ENCODE results near the gene MGLL. TPM values are rescaled to one million over a fixed set of nuclear protein-coding genes. Genes with fewer than 3 reads are reported as not detected.
A peak's percentile ranks its signal among the peaks of the same experiment; 100 is the strongest.

MGLL gene
- total RNA-seq, 1 donor from 2014 or later, result 61.0 TPM

DNA sequence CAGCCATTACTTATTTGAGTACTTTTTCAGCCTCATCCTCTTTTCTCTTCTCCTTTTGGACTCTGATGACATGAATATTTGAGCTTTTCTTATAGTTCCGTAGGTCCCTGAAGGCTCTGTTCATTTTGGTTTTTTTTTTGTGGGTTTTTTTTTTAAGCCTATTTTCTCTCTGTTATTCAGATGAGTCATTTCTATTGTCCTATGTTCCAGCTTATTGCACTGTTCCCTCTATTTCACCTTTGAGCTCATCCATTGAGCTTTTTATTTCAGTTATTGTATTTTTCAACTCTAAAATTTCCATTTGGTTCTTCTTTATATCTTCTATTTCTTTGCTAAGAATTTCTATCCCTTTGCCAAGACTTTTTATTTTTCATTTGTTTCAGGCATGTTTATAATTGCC is 7.2 kb upstream of the MGLL start:
- Mint-ChIP-seq H3K36me3 (ENCODE audit: low read depth) (peaks cover 16% of the 10 kb centered on the region), H3K4me3 (ENCODE audit: unreplicated experiment) (no peak overlapping the region), H3K9me3 (ENCODE audit: low read depth) (peaks cover 41% of the 10 kb centered on the region), H3K27ac (ENCODE audit: unreplicated experiment) (no peak overlapping the region), H3K27me3 (ENCODE audit: low read depth) (no peaks in the 10 kb centered on the region), H3K4me1 (ENCODE audit: low read depth) (peaks cover 3% of the 10 kb centered on the region)
- TF ChIP-seq, protein P1, sequence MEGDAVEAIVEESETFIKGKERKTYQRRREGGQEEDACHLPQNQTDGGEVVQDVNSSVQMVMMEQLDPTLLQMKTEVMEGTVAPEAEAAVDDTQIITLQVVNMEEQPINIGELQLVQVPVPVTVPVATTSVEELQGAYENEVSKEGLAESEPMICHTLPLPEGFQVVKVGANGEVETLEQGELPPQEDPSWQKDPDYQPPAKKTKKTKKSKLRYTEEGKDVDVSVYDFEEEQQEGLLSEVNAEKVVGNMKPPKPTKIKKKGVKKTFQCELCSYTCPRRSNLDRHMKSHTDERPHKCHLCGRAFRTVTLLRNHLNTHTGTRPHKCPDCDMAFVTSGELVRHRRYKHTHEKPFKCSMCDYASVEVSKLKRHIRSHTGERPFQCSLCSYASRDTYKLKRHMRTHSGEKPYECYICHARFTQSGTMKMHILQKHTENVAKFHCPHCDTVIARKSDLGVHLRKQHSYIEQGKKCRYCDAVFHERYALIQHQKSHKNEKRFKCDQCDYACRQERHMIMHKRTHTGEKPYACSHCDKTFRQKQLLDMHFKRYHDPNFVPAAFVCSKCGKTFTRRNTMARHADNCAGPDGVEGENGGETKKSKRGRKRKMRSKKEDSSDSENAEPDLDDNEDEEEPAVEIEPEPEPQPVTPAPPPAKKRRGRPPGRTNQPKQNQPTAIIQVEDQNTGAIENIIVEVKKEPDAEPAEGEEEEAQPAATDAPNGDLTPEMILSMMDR (IDR thresholded peaks at IDR 0.05), result no peak
- no peak for DNase-seq (ENCODE audit: low spot score)

DNA sequence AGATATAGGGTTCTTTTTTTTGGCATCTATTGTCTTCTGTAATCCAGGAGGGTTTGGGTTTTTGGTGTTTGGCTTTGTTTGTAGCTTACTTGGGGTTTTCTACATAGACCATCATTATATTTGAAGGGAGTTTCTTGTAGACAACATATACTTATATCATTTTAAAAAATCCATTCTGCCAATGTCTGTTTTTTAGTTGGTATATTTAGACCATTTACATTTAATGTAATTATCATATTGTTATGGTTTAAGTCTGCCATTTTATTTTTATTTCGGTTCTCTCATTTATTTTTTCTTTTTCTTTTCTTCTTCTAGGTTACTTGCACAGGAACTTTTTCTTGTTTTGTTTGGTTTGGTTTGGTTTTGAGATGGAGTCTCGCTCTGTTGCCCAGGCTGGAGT is 5.5 kb upstream of the MGLL start:
- H3K27me3 Mint-ChIP-seq (ENCODE audit: low read depth), result no peaks in the 10 kb centered on the region
- peaks cover 8% of the 10 kb centered on the region for H3K4me1 Mint-ChIP-seq (ENCODE audit: low read depth)
- peaks cover 15% of the 10 kb centered on the region for H3K36me3 Mint-ChIP-seq (ENCODE audit: low read depth)
- no peak overlapping the region for H3K27ac Mint-ChIP-seq (ENCODE audit: unreplicated experiment)
- no peak overlapping the region for H3K4me3 Mint-ChIP-seq (ENCODE audit: unreplicated experiment)
- TF ChIP-seq, protein P1 (IDR thresholded peaks at IDR 0.05), result no peak
- H3K9me3 Mint-ChIP-seq (ENCODE audit: low read depth), result peaks cover 36% of the 10 kb centered on the region
- DNase-seq (ENCODE audit: low spot score), result no peak

DNA sequence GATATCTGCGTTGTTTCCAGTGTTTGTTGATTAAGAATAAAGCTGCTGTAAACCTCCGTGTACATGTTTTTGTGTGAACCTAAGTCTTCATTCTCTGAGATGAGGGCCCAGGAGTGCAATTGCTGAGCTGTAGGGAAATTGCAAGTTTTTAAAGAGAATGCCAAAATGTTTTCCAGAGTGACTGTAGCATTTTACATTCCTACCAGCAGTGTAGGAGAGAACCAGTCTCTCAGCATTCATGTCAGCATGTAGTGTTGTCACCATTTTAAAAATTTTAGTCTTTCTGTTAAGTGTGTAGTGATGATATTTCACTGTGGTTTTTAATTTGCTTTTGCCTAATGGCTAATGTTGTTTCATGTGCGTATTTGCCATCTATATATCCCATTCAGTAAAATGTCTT is 3.4 kb upstream of the MGLL start:
- Mint-ChIP-seq H3K4me1 (ENCODE audit: low read depth) (peaks cover 26% of the 10 kb centered on the region), H3K36me3 (ENCODE audit: low read depth) (peaks cover 12% of the 10 kb centered on the region), H3K9me3 (ENCODE audit: low read depth) (peaks cover 32% of the 10 kb centered on the region), H3K27me3 (ENCODE audit: low read depth) (no peaks in the 10 kb centered on the region), H3K27ac (ENCODE audit: unreplicated experiment) (no peak overlapping the region), H3K4me3 (ENCODE audit: unreplicated experiment) (no peak overlapping the region)
- no peak for DNase-seq (ENCODE audit: low spot score)
- TF ChIP-seq, protein P1 (IDR thresholded peaks at IDR 0.05), result peak; percentile 66

DNA sequence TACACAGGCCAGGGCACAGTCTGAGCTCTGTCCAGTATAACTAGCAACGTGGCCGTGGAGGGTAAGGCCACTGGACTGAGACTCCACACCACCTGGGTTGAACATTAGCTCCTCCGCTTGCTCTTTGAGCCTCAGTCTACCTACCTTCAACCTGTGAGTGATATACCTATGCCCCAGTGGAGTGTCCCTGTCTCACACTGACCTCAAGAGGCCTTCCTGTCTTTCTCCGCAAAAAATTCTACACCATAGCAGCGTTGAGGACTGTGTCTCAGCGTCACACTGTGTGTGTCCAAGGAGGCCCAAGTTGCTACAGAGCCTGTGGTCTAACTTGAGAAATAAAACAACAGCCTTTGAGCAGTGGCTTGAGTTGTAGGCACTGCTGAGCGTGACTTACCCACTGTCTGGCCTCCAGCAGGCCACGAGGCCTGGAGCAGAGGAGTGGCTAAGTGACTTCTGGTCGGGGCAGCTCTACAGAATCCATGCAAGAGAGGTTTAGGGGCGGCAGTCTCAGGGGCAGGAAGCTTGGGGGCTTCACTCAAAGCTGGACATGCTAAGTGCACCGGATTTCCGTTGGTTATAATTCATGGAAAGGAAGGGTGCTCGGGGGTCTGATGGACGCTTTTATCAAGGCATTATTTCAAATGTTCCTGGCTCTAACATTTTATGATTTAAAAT is 2.0 kb upstream of the MGLL start:
- DNase-seq (ENCODE audit: low spot score), result no peak
- peaks cover 39% of the 10 kb centered on the region for H3K4me1 Mint-ChIP-seq (ENCODE audit: low read depth)
- peaks cover 19% of the 10 kb centered on the region for H3K9me3 Mint-ChIP-seq (ENCODE audit: low read depth)
- H3K4me3 Mint-ChIP-seq (ENCODE audit: unreplicated experiment), result peak overlapping the region; percentile 26
- TF ChIP-seq, protein P1 (IDR thresholded peaks at IDR 0.05), result no peak
- H3K36me3 Mint-ChIP-seq (ENCODE audit: low read depth), result peaks cover 6% of the 10 kb centered on the region
- H3K27ac Mint-ChIP-seq (ENCODE audit: unreplicated experiment), result no peak overlapping the region
- no peaks in the 10 kb centered on the region for H3K27me3 Mint-ChIP-seq (ENCODE audit: low read depth)

DNA sequence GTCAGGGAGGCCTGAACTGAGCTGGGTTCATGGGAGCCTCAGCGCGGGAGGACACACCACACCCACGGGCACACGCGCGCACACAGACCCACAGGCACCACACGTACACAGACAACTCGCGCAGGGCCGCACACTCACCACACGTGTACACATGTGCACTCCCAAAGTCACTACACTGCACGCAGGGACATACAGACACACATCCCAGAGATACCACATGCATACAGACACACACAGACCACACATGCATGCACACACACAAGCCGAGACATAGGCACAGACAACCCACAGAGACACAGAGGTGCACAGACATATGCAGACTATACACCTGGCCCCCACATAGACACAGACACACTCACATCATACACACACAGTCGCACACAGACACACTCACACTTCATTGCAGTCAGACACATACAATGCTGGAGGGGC is 1.1 kb upstream of the MGLL start:
- no peak overlapping the region for H3K27ac Mint-ChIP-seq (ENCODE audit: unreplicated experiment)
- no peak for DNase-seq (ENCODE audit: low spot score)
- H3K4me1 Mint-ChIP-seq (ENCODE audit: low read depth), result peaks cover 39% of the 10 kb centered on the region
- TF ChIP-seq, protein P1 (IDR thresholded peaks at IDR 0.05), result no peak
- peaks cover 10% of the 10 kb centered on the region for H3K9me3 Mint-ChIP-seq (ENCODE audit: low read depth)
- H3K4me3 Mint-ChIP-seq (ENCODE audit: unreplicated experiment), result peak overlapping the region; percentile 56
- no peaks in the 10 kb centered on the region for H3K27me3 Mint-ChIP-seq (ENCODE audit: low read depth)
- H3K36me3 Mint-ChIP-seq (ENCODE audit: low read depth), result peaks cover 4% of the 10 kb centered on the region
